ENCODE results near the gene TCF12.
"Not testable (repeated sequence)": the region's sequence is repeated elsewhere in the genome, so short reads cannot be mapped to it uniquely, and the experiment has no call there.

TCF12 gene

GRCh38 chr15:56980473-56980872, 62.0 kb downstream of the TCF12 start:
- DNase-seq: no peak

GRCh38 chr15:56981160-56981559, 62.7 kb downstream of the TCF12 start:
- no peak for DNase-seq

GRCh38 chr15:56982987-56983386, 64.5 kb downstream of the TCF12 start:
- DNase-seq: no peak

GRCh38 chr15:56984681-56985481, 66.4 kb downstream of the TCF12 start:
- peak; percentile 88 to 90 for DNase-seq

- peak; percentile 61 to 69 for DNase-seq
Observed at GRCh38 chr15:56985856-56986255, 67.4 kb downstream of the TCF12 start.

- DNase-seq: no peak
Observed at GRCh38 chr15:56987286-56987685, 68.8 kb downstream of the TCF12 start.

GRCh38 chr15:56988219-56988618, 69.8 kb downstream of the TCF12 start:
- no peak for DNase-seq

- no peak for DNase-seq
Observed at GRCh38 chr15:56989411-56989924, 71.0 kb downstream of the TCF12 start.

GRCh38 chr15:56991017-56991416, 72.6 kb downstream of the TCF12 start:
- DNase-seq: no peak

GRCh38 chr15:56992725-56993124, 74.3 kb downstream of the TCF12 start:
- DNase-seq: peak; percentile 57 to 61

- no peak for DNase-seq
Observed at GRCh38 chr15:56994280-56994679, 75.8 kb downstream of the TCF12 start.

- DNase-seq: no peak
Observed at GRCh38 chr15:56996093-56996492, 77.6 kb downstream of the TCF12 start.

- no peak for DNase-seq
Observed at GRCh38 chr15:56996746-56997470, 78.5 kb downstream of the TCF12 start.

- DNase-seq: no peak
Observed at GRCh38 chr15:57003418-57003817, 85.0 kb downstream of the TCF12 start.

- DNase-seq: no peak
Observed at GRCh38 chr15:57005244-57005643, 86.8 kb downstream of the TCF12 start.

- not testable (repeated sequence) for DNase-seq
Observed at GRCh38 chr15:57007797-57008196, 89.4 kb downstream of the TCF12 start.

- no peak for DNase-seq
Observed at GRCh38 chr15:57010724-57011123, 92.3 kb downstream of the TCF12 start.

- peak; percentile 37 to 38 for DNase-seq
Observed at GRCh38 chr15:57012556-57012955, 94.1 kb downstream of the TCF12 start.

GRCh38 chr15:57014896-57015295, 96.5 kb downstream of the TCF12 start:
- not testable (repeated sequence) for DNase-seq

- no peak for DNase-seq
Observed at GRCh38 chr15:57015360-57015759, 96.9 kb downstream of the TCF12 start.

GRCh38 chr15:57015897-57016296, 97.5 kb downstream of the TCF12 start:
- no peak for DNase-seq

GRCh38 chr15:57017024-57017423, 98.6 kb downstream of the TCF12 start:
- DNase-seq: peak in 1 of 2 donors; percentile 19

GRCh38 chr15:57018151-57018550, 99.7 kb downstream of the TCF12 start:
- DNase-seq: no peak
